ENCODE measurements around the gene HDAC4. TPM values are rescaled to one million over a fixed set of nuclear protein-coding genes. Genes with fewer than 3 reads are reported as not detected.

Gene HDAC4
- total and polyA plus RNA-seq, 2 of the 8 experiments (the other 6 are each of a cell fraction or from before 2014, with no cell fraction given), result 15.4 to 31.5 TPM

DNA sequence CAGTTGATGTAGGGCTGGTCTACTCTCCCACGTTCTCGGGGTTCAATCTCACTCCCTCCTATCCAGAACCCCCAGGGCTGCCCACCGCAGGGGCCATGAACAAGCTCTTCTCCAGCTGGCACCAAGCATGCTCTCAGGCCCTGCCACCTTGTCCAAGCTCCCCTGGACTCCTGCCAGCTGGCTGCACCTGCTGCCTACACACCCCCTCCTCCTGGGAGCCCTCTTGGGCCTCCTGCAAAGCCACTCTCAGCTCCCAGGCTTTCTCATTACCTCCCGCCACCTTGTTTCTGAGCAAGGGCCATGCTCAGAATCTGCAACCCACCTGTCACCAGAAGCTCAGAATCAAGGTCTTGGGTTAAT, 56.0 kb downstream of the HDAC4 start:
- Histone ChIP-seq H3K4me1 (replicated peaks in 1 of 4; ENCODE audit: control insufficient read depth in 3 of 4, insufficient read depth in 4 of 4, low read length in 3 of 4) (peaks cover 0 to 8% (median 0%) of the 10 kb centered on the region in 4 experiments; a peak in 2 of 7 replicates), H3K27me3 (replicated peaks in 1 of 4; ENCODE audit: control insufficient read depth in 3 of 4, extremely low read depth in 1 of 4, insufficient read depth in 3 of 4, low read length in 3 of 4) (no peaks in the 10 kb centered on the region)
- 88% methylated on average over 3 of the region's 4 CpGs; no CpG with 5 or more reads in 1 of the 2 experiments for WGBS, 2 experiments (ENCODE audit: extremely low coverage in 1 of 2, insufficient coverage in 1 of 2, insufficient read length in 1 of 2, insufficient replicate concordance in 2 of 2, low coverage in 1 of 2, low lambda C conversion rate in 2 of 2, missing lambda C conversion rate in 1 of 2)
- TF ChIP-seq NANOG (IDR thresholded peaks at IDR 0.05; ENCODE audit: insufficient read depth, low read depth, low read length, poor library complexity, severe bottlenecking) (no peak), ATF3 (IDR thresholded peaks at IDR 0.05; ENCODE audit: insufficient read depth, low read depth, low read length) (no peak), SAP30 (IDR thresholded peaks at IDR 0.05; ENCODE audit: insufficient read depth, insufficient replicate concordance, low read length) (no peak), HDAC2 (IDR thresholded peaks at IDR 0.05; ENCODE audit: borderline replicate concordance in 1 of 2, low read depth in 2 of 2, low read length in 2 of 2) (no peak), RFX5 (IDR thresholded peaks at IDR 0.05; ENCODE audit: borderline replicate concordance, low read depth, low read length) (no peak), KDM4A (IDR thresholded peaks at IDR 0.05; ENCODE audit: low read depth, low read length, severe bottlenecking) (no peak), SUZ12 (IDR thresholded peaks at IDR 0.05; ENCODE audit: low read length) (no peak)

More for the DNA sequence above, 56.0 kb downstream of the HDAC4 start:
- H3K23ac ChIP-seq (ENCODE audit: insufficient read length), result no peak overlapping the region
- H2AFZ ChIP-seq (ENCODE audit: low read length), result no peak overlapping the region
- H3K27ac ChIP-seq (ENCODE audit: low read depth, low read length), result no peak overlapping the region
- peaks cover 15 to 28% of the 10 kb centered on the region in 2 experiments for H4K20me1 ChIP-seq (replicated peaks in 1 of 2; ENCODE audit: control insufficient read depth in 1 of 2, insufficient read depth in 2 of 2, low read length in 2 of 2)
- H3K56ac ChIP-seq (replicated peaks; ENCODE audit: insufficient read length, low read depth, low read length), result no peak overlapping the region
- no peak overlapping the region for H2BK120ac ChIP-seq (replicated peaks; ENCODE audit: low read depth, low read length)
- H3K9ac ChIP-seq (replicated peaks in 1 of 4; ENCODE audit: extremely low read depth in 1 of 4, low read depth in 3 of 4, low read length in 3 of 4), result no peak overlapping the region
- H3K4ac ChIP-seq (replicated peaks; ENCODE audit: insufficient read length, low read depth, low read length), result no peak overlapping the region
- no peak overlapping the region for H2AK5ac ChIP-seq (ENCODE audit: low read depth, low read length)
- CTCF ChIA-PET (ENCODE audit: partially characterized antibody), result interaction anchor here (0.9 kb wide), 2 partner anchors 9 to 13 kb away, joined by 3 read pairs; no protein-coding TSS in a partner anchor
- H4K5ac ChIP-seq (ENCODE audit: insufficient read length, low read depth, low read length), result no peak overlapping the region
- no peak overlapping the region for H2BK20ac ChIP-seq (ENCODE audit: low read length)
- peaks cover 43% of the 10 kb centered on the region for H3K79me1 ChIP-seq (ENCODE audit: low read depth, low read length)
- H4K8ac ChIP-seq (ENCODE audit: extremely low read depth, insufficient read depth, low read length), result no peak overlapping the region
- DNase-seq (ENCODE audit: low read depth in 1 of 2, low spot score in 2 of 2) (no peak), FAIRE-seq (no peak)
- H3K36me3 ChIP-seq (ENCODE audit: control insufficient read depth in 2 of 4, insufficient read depth in 4 of 4, low read length in 3 of 4), result no peaks in the 10 kb centered on the region; a peak in 1 of 8 replicates
- peaks cover 16% of the 10 kb centered on the region; the same call in 1 of the 2 replicates for H3K23me2 ChIP-seq (ENCODE audit: low read depth, low read length)
- H3K79me2 ChIP-seq (ENCODE audit: control insufficient read depth in 1 of 2, insufficient read depth in 2 of 2, low read length in 2 of 2), result peaks cover 21 to 94% of the 10 kb centered on the region in 2 experiments
- H3K4me2 ChIP-seq (ENCODE audit: insufficient read depth in 1 of 2, low read depth in 2 of 2, low read length in 2 of 2), result no peak overlapping the region
- no peak overlapping the region for H3K14ac ChIP-seq (ENCODE audit: insufficient read length)
- H3K9me3 ChIP-seq (ENCODE audit: insufficient read depth in 2 of 2, low read depth in 1 of 2, low read length in 1 of 2), result no peaks in the 10 kb centered on the region
- POLR2A ChIA-PET (ENCODE audit: partially characterized antibody), result no interaction called here
- no peak overlapping the region; the same call in 1 of the 2 replicates for H2BK5ac ChIP-seq (ENCODE audit: low read depth, low read length)
- H3K4me3 ChIP-seq (ENCODE audit: extremely low read depth in 1 of 4, insufficient read depth in 2 of 4, low read depth in 3 of 4, low read length in 4 of 4), result no peak overlapping the region
- H3K18ac ChIP-seq (ENCODE audit: extremely low read depth, low read length), result no peak overlapping the region
- H2BK12ac ChIP-seq (ENCODE audit: low read depth, low read length), result no peak overlapping the region
- no peak overlapping the region for H2BK15ac ChIP-seq (ENCODE audit: low read length)
- H4K91ac ChIP-seq (replicated peaks; ENCODE audit: insufficient read length, low read length), result no peak overlapping the region

All from H1 (cell line).